ENCODE results near the gene LYL1. TPM values are rescaled to one million over a fixed set of nuclear protein-coding genes. Genes with fewer than 3 reads are reported as not detected.

Gene LYL1
- total and polyA plus RNA-seq, 2 of the 4 experiments (the other 2 are of a cell fraction): 0.36 to 0.39 TPM

GRCh38 chr19:13138916-13139198 lies 36.2 kb upstream of the LYL1 start:
- no peak overlapping the region for H2AK5ac ChIP-seq (ENCODE audit: low read depth, low read length)
- no peak overlapping the region for H2BK20ac ChIP-seq (ENCODE audit: low read depth, low read length)
- WGBS, 2 experiments (ENCODE audit: extremely low coverage in 2 of 2, insufficient read length in 1 of 2): 100% methylated on average over 2 of the region's 10 CpGs; no CpG with 5 or more reads in 1 of the 2 experiments
- no peak overlapping the region for H3K4me3 ChIP-seq (ENCODE audit: insufficient read depth, low read depth, low read length)
- H4K91ac ChIP-seq (ENCODE audit: insufficient read depth, low read depth, low read length): no peak overlapping the region
- no peak overlapping the region for H2AK9ac ChIP-seq (replicated peaks; ENCODE audit: low read depth, low read length, poor library complexity)
- ATAC-seq (ENCODE audit: low read depth): no peak
- H3K4me1 ChIP-seq (ENCODE audit: control insufficient read depth, insufficient read depth, low read length): peaks cover 2% of the 10 kb centered on the region; the same call in 1 of the 2 replicates
- H4K20me1 ChIP-seq (ENCODE audit: insufficient read depth, low read length): peaks cover 37% of the 10 kb centered on the region
- no peaks in the 10 kb centered on the region for H3K27me3 ChIP-seq (ENCODE audit: control insufficient read depth, insufficient read depth, low read length)
- H3K4me2 ChIP-seq (ENCODE audit: low read depth, low read length): no peak overlapping the region
- H3K56ac ChIP-seq (ENCODE audit: extremely low read depth, insufficient read depth, low read length): no peak overlapping the region
- no peak overlapping the region for H3K23ac ChIP-seq (ENCODE audit: low read depth, low read length)
- no peak overlapping the region for H3K14ac ChIP-seq (replicated peaks; ENCODE audit: low read depth, low read length)
- POLR2A ChIA-PET (ENCODE audit: unreplicated experiment): no interaction called here
- no peak for DNase-seq
- H4K8ac ChIP-seq (ENCODE audit: low read depth in 2 of 2, low read length in 2 of 2): no peak overlapping the region
- dilution Hi-C loops (cut with HindIII; ENCODE audit: low sequenced_read_pairs, unreplicated experiment) (no loop called here), in situ Hi-C loops (cut with MboI; ENCODE audit: low sequenced_read_pairs) (no loop called here), intact Hi-C loops (cut with micrococcal nuclease) (no loop called here)
- no peak overlapping the region for H2AFZ ChIP-seq (replicated peaks; ENCODE audit: low read length, poor library complexity)
- BruUV-seq (replicated peaks): no TSS peak
- no peak overlapping the region for H3K18ac ChIP-seq (ENCODE audit: low read depth, low read length)
- no peak overlapping the region for H3K9ac ChIP-seq (ENCODE audit: low read depth, low read length)
- CTCF ChIA-PET: no interaction called here
- no peak overlapping the region for H2BK15ac ChIP-seq (ENCODE audit: low read depth, low read length)
- no peak overlapping the region for H3K27ac ChIP-seq (ENCODE audit: insufficient read depth, low read length)
- no peak overlapping the region for H3K4ac ChIP-seq (ENCODE audit: low read depth, low read length)
- peaks cover 18 to 66% of the 10 kb centered on the region in 2 experiments; a peak in 3 of 4 replicates for H3K79me1 ChIP-seq (ENCODE audit: low read depth in 1 of 2, low read length in 2 of 2)
- H4K5ac ChIP-seq (ENCODE audit: low read depth, low read length): no peak overlapping the region
- no peaks in the 10 kb centered on the region for H3K9me3 ChIP-seq (ENCODE audit: control insufficient read depth, insufficient read depth, low read length)
- peaks cover 45% of the 10 kb centered on the region for H3K36me3 ChIP-seq (ENCODE audit: control insufficient read depth, insufficient read depth, low read length)
- H3K9me1 ChIP-seq (ENCODE audit: insufficient read depth, low read length): peaks cover 1% of the 10 kb centered on the region
- no peak overlapping the region for H2BK120ac ChIP-seq (ENCODE audit: low read depth, low read length)
- no peak for TF ChIP-seq USF2 (IDR thresholded peaks at IDR 0.05; ENCODE audit: low read depth, low read length)
- TF ChIP-seq BHLHE40 (IDR thresholded peaks at IDR 0.05; ENCODE audit: low read depth, low read length): no peak
- TF ChIP-seq CEBPB (IDR thresholded peaks at IDR 0.05; ENCODE audit: low read depth, low read length): no peak
- TF ChIP-seq POLR2A (IDR thresholded peaks at IDR 0.05; ENCODE audit: low read depth, low read length): no peak
- TF ChIP-seq RCOR1 (IDR thresholded peaks at IDR 0.05; ENCODE audit: insufficient replicate concordance, low read length): no peak
- no peak for TF ChIP-seq RFX5 (IDR thresholded peaks at IDR 0.05; ENCODE audit: low read depth, low read length)
- TF ChIP-seq MAFK (IDR thresholded peaks at IDR 0.05; ENCODE audit: low read depth, low read length): no peak
- TF ChIP-seq RAD21 (IDR thresholded peaks at IDR 0.05; ENCODE audit: low read length): no peak
- no peak for TF ChIP-seq MXI1 (IDR thresholded peaks at IDR 0.05; ENCODE audit: borderline replicate concordance, low read depth, low read length)
- TF ChIP-seq ELK1 (IDR thresholded peaks at IDR 0.05; ENCODE audit: borderline replicate concordance, low read depth, low read length): no peak
- no peak for TF ChIP-seq MAZ (IDR thresholded peaks at IDR 0.05; ENCODE audit: borderline replicate concordance, low read depth, low read length)
- TF ChIP-seq CHD1 (IDR thresholded peaks at IDR 0.05; ENCODE audit: low read depth, low read length): no peak
- no peak for TF ChIP-seq NFE2L2 (IDR thresholded peaks at IDR 0.05; ENCODE audit: low read depth, low read length)
- TF ChIP-seq CTCF (conservative IDR thresholded peaks at IDR 0.05; ENCODE audit: low read depth, low read length): no peak
- TF ChIP-seq SMC3 (IDR thresholded peaks at IDR 0.05; ENCODE audit: low read depth, low read length): no peak
- H2BK5ac ChIP-seq (ENCODE audit: low read depth, low read length, poor library complexity, severe bottlenecking): no peak overlapping the region
